Activated CD4-positive, alpha-beta T cell treated with anti-CD3 and anti-CD28 coated beads, Interleukin-2, amount 50 U/mL, for 1 hour (primary cell): ENCODE data around the gene CNPY3.
A peak's percentile ranks its signal among the peaks of the same experiment; 100 is the strongest.
"Not testable (repeated sequence)": the region's sequence is repeated elsewhere in the genome, so short reads cannot be mapped to it uniquely, and the experiment has no call there.

Experiments
- DNase-seq: peaks from one replicate; pipeline ENCODE4 v3.0.0-alpha.2; 2020

The CNPY3 gene

GRCh38 chr6:42928986-42929820 is at the start of gene CNPY3:
Gene CNPY3 (plus strand): TSS chr6:42929480. CDS start chr6:42929571, 91 bp downstream.
- peak; percentile 94 for DNase-seq

DNA sequence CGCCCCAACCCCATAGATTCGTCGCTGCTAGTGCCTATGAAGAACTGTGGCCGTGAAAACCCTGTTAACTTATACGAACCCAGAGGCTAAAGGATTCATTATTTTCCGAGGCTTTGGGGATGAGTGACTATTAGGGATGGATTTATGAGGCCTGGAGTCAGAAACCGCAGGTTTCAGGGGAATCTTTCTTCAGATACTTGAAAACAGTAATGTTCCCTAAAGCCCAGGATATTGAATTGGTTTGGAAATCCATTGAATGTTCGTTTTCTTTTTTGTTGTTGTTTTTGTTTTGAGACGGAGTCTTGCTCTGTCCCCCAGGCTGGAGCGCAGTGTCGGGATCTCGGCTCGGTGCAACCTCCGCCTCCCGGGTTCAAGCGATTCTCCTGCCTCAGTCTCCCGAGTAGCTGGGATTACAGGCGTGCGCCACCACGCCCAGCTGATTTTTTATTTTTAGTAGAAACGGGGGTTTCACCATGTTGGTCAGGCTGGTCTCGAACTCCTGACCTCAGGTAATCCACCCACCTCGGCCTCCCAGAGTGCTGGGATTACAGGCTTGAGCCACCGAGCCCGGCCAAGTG is 49.0 kb upstream of the CNPY3 start:
- not testable (repeated sequence) for DNase-seq

GRCh38 chr6:42880871-42881270 is 48.4 kb upstream of the CNPY3 start:
- DNase-seq: not testable (repeated sequence)

DNA sequence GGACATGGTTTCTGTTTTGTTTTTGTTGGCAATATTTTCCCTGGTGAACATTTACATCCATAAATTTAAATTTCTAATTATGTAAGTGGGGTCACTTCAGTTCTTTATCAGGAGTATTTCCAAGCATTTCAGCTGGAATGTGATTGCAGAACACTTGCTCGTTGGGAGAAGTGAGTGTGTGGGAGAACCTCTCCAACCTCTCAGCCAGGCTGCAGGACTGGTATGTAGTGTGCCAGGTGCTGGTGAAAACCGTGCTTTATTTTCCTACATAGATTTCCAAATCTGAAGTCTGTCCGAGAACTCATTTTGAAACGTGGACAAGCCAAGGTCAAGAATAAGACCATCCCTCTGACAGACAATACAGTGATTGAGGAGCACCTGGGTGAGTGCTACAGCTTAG is 43.6 kb upstream of the CNPY3 start:
- no peak for DNase-seq

GRCh38 chr6:42888201-42888600 is 41.1 kb upstream of the CNPY3 start:
- DNase-seq: not testable (repeated sequence)

GRCh38 chr6:42889815-42890214 is 39.5 kb upstream of the CNPY3 start:
- DNase-seq: no peak

GRCh38 chr6:42890311-42891198 is 38.7 kb upstream of the CNPY3 start:
- peak; percentile 88 for DNase-seq

DNA sequence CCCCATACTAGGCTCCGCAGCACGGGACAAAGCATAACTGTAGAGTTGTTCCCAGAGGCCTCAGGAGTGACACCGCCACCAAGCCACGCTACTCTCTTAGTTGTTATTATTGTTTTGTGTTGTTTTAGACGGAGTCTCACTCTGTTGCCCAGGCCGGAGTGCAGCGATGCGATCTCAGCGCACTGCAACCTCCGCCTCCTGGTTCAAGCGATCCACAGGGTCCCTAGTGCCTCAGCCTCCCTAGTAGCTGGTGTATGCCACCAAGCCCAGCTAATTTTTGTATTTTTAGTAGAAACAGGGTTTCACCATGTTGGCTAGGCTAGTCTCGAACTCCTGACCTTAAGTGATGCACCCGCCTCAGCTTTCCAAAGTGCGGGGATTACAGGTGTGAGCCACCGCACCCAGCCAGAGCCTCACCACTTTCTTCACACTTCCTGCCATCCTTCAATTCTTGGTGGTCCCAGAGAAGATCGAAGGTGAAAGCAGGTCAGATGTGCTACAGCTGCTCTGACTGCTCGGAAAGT is 38.0 kb upstream of the CNPY3 start:
- DNase-seq: no peak

GRCh38 chr6:42894041-42894828 is 35.0 kb upstream of the CNPY3 start:
- DNase-seq: not testable (repeated sequence)

GRCh38 chr6:42896178-42896719 is 33.0 kb upstream of the CNPY3 start:
- DNase-seq: no peak

GRCh38 chr6:42898891-42899361 is 30.4 kb upstream of the CNPY3 start:
- peak; percentile 69 for DNase-seq

DNA sequence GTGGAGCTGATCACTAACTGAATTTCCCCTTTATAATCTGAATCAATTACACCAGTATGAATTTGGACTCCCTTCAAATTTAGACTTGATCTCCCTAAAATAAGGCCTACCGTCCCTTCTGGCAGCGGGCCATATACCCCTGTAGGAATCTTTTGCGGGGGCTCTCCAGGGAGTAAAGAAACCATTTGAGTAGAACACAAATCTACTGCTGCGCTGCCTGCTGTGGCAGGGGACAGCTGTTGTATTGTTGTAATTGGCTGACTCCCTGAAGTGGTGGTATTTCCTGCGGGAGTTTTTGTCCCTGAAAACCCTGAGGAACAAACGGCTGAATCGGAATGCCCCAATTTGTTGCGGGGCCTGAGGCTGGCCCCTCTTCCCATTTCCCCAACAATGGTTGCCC is 29.4 kb upstream of the CNPY3 start:
- no peak for DNase-seq

GRCh38 chr6:42901538-42901957 is 27.7 kb upstream of the CNPY3 start:
- DNase-seq: peak; percentile 60

- DNase-seq: not testable (repeated sequence)
Observed at GRCh38 chr6:42902429-42903263, 26.6 kb upstream of the CNPY3 start.

GRCh38 chr6:42904467-42904866 is 24.8 kb upstream of the CNPY3 start:
- DNase-seq: no peak

- no peak for DNase-seq
Observed at GRCh38 chr6:42907336-42907735, 21.9 kb upstream of the CNPY3 start.

GRCh38 chr6:42909835-42910234 is 19.4 kb upstream of the CNPY3 start:
- DNase-seq: no peak

DNA sequence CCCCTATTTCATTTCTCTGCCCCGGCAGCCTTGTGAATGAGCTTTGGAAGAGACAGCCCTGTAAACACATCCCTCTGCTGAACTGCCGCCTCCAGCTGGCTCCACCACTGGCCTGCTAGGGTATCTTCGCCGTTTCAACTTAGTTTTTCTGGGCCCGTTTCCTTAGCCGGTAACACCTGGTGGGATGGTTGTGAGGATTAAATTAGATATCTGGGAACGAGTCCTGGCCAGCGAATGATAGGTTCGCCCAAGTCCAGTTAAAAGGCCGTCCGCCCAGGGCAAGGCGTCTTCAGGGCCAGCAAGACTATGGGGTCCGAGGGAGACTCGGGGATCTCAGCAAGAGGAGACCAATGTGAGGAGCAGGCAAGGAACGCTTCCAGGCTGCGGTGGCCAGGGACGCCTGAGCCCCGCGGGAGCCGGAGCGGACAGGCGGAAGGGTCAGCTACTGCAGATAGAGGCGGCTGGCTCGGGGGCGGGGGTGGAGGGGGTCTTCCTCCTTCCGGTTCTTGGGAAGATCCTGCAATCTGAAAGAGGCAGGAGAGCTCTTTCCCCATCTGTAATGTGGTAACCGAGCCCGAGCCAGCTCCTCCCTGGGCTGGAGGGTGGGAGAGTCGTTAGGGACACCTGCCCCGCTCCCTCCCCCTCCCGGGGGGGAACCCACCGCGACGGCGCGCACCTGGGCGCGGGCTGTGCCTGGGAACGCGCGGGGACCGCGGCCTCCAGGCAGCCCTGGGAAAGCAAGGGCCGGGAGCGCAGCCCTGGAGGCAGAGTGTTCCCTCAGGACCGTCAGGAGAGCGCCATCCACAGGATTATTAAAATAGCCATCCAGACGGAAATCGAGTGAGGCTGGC is 17.9 kb upstream of the CNPY3 start:
- no peak for DNase-seq

- DNase-seq: no peak
Observed at GRCh38 chr6:42914546-42914945, 14.7 kb upstream of the CNPY3 start.

DNA sequence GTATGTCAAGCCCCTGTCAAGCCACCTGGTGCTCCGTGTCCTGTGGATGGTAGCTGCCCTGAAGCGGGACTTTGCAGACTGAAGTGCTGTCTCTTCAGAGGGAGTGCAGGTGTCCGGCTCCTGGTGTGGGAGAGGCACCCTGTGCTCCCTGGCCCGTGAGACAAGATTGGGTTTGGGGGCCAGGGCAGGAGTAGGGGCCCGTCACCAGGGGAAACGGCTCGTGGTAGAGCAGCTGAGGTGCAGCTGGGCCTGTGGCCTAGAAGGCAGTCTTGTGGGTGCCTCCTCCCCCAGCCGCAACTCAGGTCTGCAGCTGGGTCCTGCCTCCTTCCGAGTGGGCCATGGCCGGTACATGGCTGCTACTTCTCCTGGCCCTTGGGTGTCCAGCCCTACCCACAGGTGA is 13.5 kb upstream of the CNPY3 start, which contains the start of gene PTCRA:
Gene PTCRA, plus strand, starts transcription at position 322 of the 400 bp plus-strand sequence. Its CDS starts 17 bp downstream, at position 339.
- no peak for DNase-seq
